CD14-positive monocyte (primary cell): Measurements from ENCODE around the gene LDHAL6A. TPM values are rescaled to one million over a fixed set of nuclear protein-coding genes. Genes with fewer than 3 reads are reported as not detected.

Source experiments
- DNase-seq, 3 donors: peaks; one replicate each; pipeline ENCODE4 v3.0.0-alpha.2; 2011 to 2022
- H2AFZ ChIP-seq: 2 replicates; pipeline ENCODE4 v1.6.0; 2012; ENCODE audit warnings: mild to moderate bottlenecking, low read depth, low read length, inconsistent platforms; ENCODE audit not compliant: insufficient read depth, poor library complexity, severe bottlenecking
- H3K27ac ChIP-seq, 2 donors: 1 replicate in 1 of 2; 2 replicates in 1 of 2; pipeline ENCODE4 v1.5.1; 2012 to 2013; ENCODE audit warnings: low read length in 2 of 2, control low read depth in 1 of 2, inconsistent platforms in 1 of 2, low read depth in 1 of 2, mild to moderate bottlenecking in 1 of 2
- H3K27me3 ChIP-seq, 2 donors: one replicate each; pipeline versions ENCODE4 v1.6.0 to v1.6.1; 2011 to 2013; ENCODE audit warnings: low read length in 2 of 2; ENCODE audit not compliant: control insufficient read depth in 2 of 2, insufficient read depth in 2 of 2
- H3K36me3 ChIP-seq, 2 donors: replicated peaks in 1 of 2; 1 replicate in 1 of 2; 2 replicates in 1 of 2; pipeline versions ENCODE4 v1.5.1 to v1.6.1; 2012 to 2013; ENCODE audit warnings: low read length in 2 of 2, control low read depth in 1 of 2, inconsistent platforms in 1 of 2, mild to moderate bottlenecking in 1 of 2; ENCODE audit not compliant: insufficient read depth in 2 of 2, control insufficient read depth in 1 of 2
- H3K4me1 ChIP-seq, 2 donors: 1 replicate in 1 of 2; 2 replicates in 1 of 2; pipeline versions ENCODE4 v1.5.1 to v1.6.1; 2012 to 2013; ENCODE audit warnings: low read length in 2 of 2, control low read depth in 1 of 2, inconsistent platforms in 1 of 2, mild to moderate bottlenecking in 1 of 2, moderate library complexity in 1 of 2; ENCODE audit not compliant: insufficient read depth in 2 of 2, control insufficient read depth in 1 of 2
- H3K4me2 ChIP-seq: replicated peaks from 2 replicates; pipeline ENCODE3; 2012; ENCODE audit warnings: low read length, moderate library complexity, mild to moderate bottlenecking; ENCODE audit not compliant: poor library complexity, severe bottlenecking; ENCODE audit errors: extremely low read depth
- H3K4me3 ChIP-seq, 3 experiments: fragments of 200-600 bp in 1 of 3; sonication (generic) in 1 of 3; replicated peaks in 1 of 3; 1 replicate in 2 of 3; 2 replicates in 1 of 3; pipeline ENCODE4 v1.5.1; 2011 to 2013; ENCODE audit warnings: low read length in 3 of 3, mild to moderate bottlenecking in 3 of 3, control low read depth in 2 of 3, low read depth in 2 of 3, inconsistent platforms in 1 of 3, moderate library complexity in 1 of 3
- H3K79me2 ChIP-seq: 2 replicates; pipeline ENCODE4 v1.6.0; 2012; ENCODE audit warnings: mild to moderate bottlenecking, control low read depth, inconsistent platforms, low read length, moderate library complexity; ENCODE audit not compliant: insufficient read depth
- H3K9ac ChIP-seq: 2 replicates; pipeline ENCODE4 v1.6.0; 2017; ENCODE audit warnings: low read length, mild to moderate bottlenecking; ENCODE audit not compliant: insufficient read depth, poor library complexity, severe bottlenecking
- H3K9me3 ChIP-seq, 2 donors: replicated peaks in 1 of 2; 1 replicate in 1 of 2; 2 replicates in 1 of 2; pipeline versions ENCODE4 v1.5.1 to v1.6.1; 2012 to 2013; ENCODE audit warnings: low read length in 2 of 2, control low read depth in 1 of 2; ENCODE audit not compliant: control insufficient read depth in 1 of 2, insufficient read depth in 1 of 2
- H4K20me1 ChIP-seq: 2 replicates; pipeline ENCODE4 v1.6.0; 2012; ENCODE audit warnings: mild to moderate bottlenecking, low read length, control low read depth, moderate library complexity; ENCODE audit not compliant: insufficient read depth
- H3K27ac Mint-ChIP-seq, 7 donors: one replicate each; pipeline ENCODE4 v1.8.0; 2020; ENCODE audit warnings: mild to moderate bottlenecking in 7 of 7, mixed read lengths in 7 of 7, moderate library complexity in 6 of 7, inconsistent platforms in 2 of 7
- H3K27me3 Mint-ChIP-seq, 3 donors: one replicate each; pipeline ENCODE4 v1.8.0; 2021 to 2022; ENCODE audit warnings: low read depth in 3 of 3, mild to moderate bottlenecking in 3 of 3, mixed read lengths in 3 of 3, moderate library complexity in 3 of 3, inconsistent platforms in 1 of 3
- H3K36me3 Mint-ChIP-seq, 2 donors: one replicate each; pipeline ENCODE4 v1.8.0; 2020; ENCODE audit warnings: mixed read lengths in 2 of 2, inconsistent platforms in 1 of 2, mild to moderate bottlenecking in 1 of 2
- H3K4me1 Mint-ChIP-seq: one replicate; pipeline ENCODE4 v1.8.0; 2020; ENCODE audit warnings: mild to moderate bottlenecking, mixed read lengths
- H3K4me3 Mint-ChIP-seq, 2 donors: one replicate each; pipeline ENCODE4 v1.8.0; 2020; ENCODE audit warnings: mild to moderate bottlenecking in 2 of 2, mixed read lengths in 2 of 2, moderate library complexity in 1 of 2
- H3K9me3 Mint-ChIP-seq, 7 donors: one replicate each; pipeline ENCODE4 v1.8.0; 2020 to 2022; ENCODE audit warnings: mixed read lengths in 7 of 7, mild to moderate bottlenecking in 6 of 7, moderate library complexity in 6 of 7, inconsistent platforms in 2 of 7
- CTCF ChIP-seq: fragments of 200-600 bp; IDR thresholded peaks from one replicate; pipeline ENCODE4 v1.8.0; 2022; ENCODE audit warnings: antibody characterized with exemption, mild to moderate bottlenecking
- WGBS: methylation state at CpG from one replicate; pipeline ENCODE4 v1.1.5; 2013; ENCODE audit warnings: missing lambda C conversion rate; ENCODE audit not compliant: insufficient coverage; 5-methylcytosine and 5-hydroxymethylcytosine counted together
- intact Hi-C, 2 donors: fragments of 100-400 bp; cut with micrococcal nuclease; formaldehyde crosslinking; loops; one replicate each; pipeline versions ENCODE4 v1.15.0 to v1.15.1; 2023
- polyA plus RNA-seq, 3 donors: library from polyadenylated mRNA; depleted of rRNA in 1 of 3; unstranded in 2 of 3; stranded (reverse) in 1 of 3; fragments of 300-500 nt in 2 of 3; fragments of >200 nt in 1 of 3; fragmentation: Illumina TruSeq in 2 of 3; gene quantifications; 1 replicate in 2 of 3; 2 replicates in 1 of 3; pipeline ENCODE4 v1.2.3, GENCODE V29; 2012 to 2021

LDHAL6A gene
- polyA plus RNA-seq, 3 donors = not detected

DNA sequence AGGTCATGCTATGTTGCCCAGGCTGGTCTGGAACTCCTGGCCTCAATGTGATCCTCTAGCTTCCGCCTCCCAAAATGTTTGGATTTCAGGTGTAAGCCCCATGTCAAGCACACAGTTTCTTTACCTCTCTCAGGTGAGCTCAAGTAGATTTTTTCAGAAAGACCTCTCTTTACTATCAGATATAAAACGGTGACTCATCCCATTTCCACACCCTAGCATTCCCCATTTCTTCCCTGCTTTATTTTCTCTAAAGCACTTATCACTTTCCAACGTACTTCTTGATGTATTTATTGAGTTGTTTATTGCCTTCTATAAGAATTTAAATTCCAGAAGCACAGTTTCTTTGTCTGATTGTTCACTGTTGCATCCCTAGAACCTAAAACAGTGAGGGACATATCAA, 67.4 kb downstream of the LDHAL6A start:
- H3K9me3 Mint-ChIP-seq = peaks cover 0 to 4% (median 0%) of the 10 kb centered on the region in 7 donors
- intact Hi-C loops = loop anchor here (5.0 to 10.0 kb wide), 4 partner anchors 128 to 201 kb away; partner anchors contain the start of genes LDHA (in 2 of the 2), GTF2H1 (in 1 of the 2), HPS5 (in 1 of the 2) and TMEM86A (in 1 of the 2)
- TF ChIP-seq CTCF = no peak
- Histone ChIP-seq H3K79me2 (peaks cover 64% of the 10 kb centered on the region), H3K9ac (no peak overlapping the region), H4K20me1 (peaks cover 38% of the 10 kb centered on the region), H2AFZ (no peak overlapping the region), H3K27ac (no peak overlapping the region), H3K4me3 (no peak overlapping the region), H3K4me1 (peaks cover 14 to 19% of the 10 kb centered on the region in 2 donors), H3K36me3 (peaks cover 8 to 26% of the 10 kb centered on the region in 2 donors), H3K9me3 (no peaks in the 10 kb centered on the region), H3K27me3 (no peaks in the 10 kb centered on the region), H3K4me2 (no peak overlapping the region)
- DNase-seq = no peak
- peaks cover 19% of the 10 kb centered on the region for H3K4me1 Mint-ChIP-seq
- peak overlapping the region in 3 of 7 donors; percentile 37 to 66 (median 38) for H3K27ac Mint-ChIP-seq
- no peaks in the 10 kb centered on the region for H3K27me3 Mint-ChIP-seq
- H3K4me3 Mint-ChIP-seq = no peak overlapping the region
- peaks cover 23 to 34% of the 10 kb centered on the region in 2 donors for H3K36me3 Mint-ChIP-seq
- WGBS = 100% methylated on average over 1 of the region's 3 CpGs

DNA sequence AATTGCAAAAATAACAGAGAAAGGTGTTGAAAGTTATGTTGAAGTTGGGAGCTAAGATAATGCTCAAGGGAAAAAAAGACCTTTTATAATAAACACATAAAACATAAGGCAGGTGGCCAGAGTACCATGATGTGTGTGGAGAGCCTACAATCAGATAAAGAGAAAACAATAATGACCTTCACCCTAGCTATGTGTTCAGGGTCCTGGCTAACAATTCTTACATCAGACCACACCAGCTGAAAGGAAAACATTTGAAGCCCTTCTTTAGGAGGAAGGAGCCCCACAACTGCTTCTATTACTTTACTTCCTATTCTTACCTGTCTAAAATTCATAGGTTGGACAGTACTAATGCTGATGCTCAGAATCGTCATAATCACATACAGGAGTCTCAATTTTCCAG, 68.6 kb downstream of the LDHAL6A start:
- Histone ChIP-seq H3K27ac (no peak overlapping the region), H3K4me1 (peaks cover 14 to 19% of the 10 kb centered on the region in 2 donors), H2AFZ (no peak overlapping the region), H3K4me3 (no peak overlapping the region), H3K9ac (no peak overlapping the region), H3K27me3 (no peaks in the 10 kb centered on the region), H3K9me3 (no peaks in the 10 kb centered on the region), H3K79me2 (peaks cover 64% of the 10 kb centered on the region), H4K20me1 (peaks cover 26% of the 10 kb centered on the region), H3K36me3 (peaks cover 0 to 16% of the 10 kb centered on the region in 2 donors), H3K4me2 (no peak overlapping the region)
- Mint-ChIP-seq H3K36me3 (peaks cover 18 to 34% of the 10 kb centered on the region in 2 donors), H3K4me3 (no peak overlapping the region), H3K4me1 (peaks cover 20% of the 10 kb centered on the region), H3K27ac (peak overlapping the region in 2 of 7 donors; percentile 16 to 40), H3K27me3 (no peaks in the 10 kb centered on the region), H3K9me3 (peaks cover 0 to 4% (median 0%) of the 10 kb centered on the region in 7 donors)
- DNase-seq = no peak
- intact Hi-C loops = loop anchor here (5.0 to 10.0 kb wide), 4 partner anchors 129 to 202 kb away; partner anchors contain the start of genes LDHA (in 2 of the 2), GTF2H1 (in 1 of the 2), HPS5 (in 1 of the 2) and TMEM86A (in 1 of the 2)
- no peak for TF ChIP-seq CTCF
- no CpG with 5 or more reads among the region's 1 CpG for WGBS
